ENCODE results near the gene PREP. TPM values are rescaled to one million over a fixed set of nuclear protein-coding genes. Genes with fewer than 3 reads are reported as not detected.

PREP gene
- total RNA-seq, 1 donor: 19.0 TPM

GRCh38 chr6:105437236-105437635 lies 34.4 kb upstream of the PREP start:
- DNase-seq (ENCODE audit: low read depth): no peak

GRCh38 chr6:105433723-105434122 lies 30.8 kb upstream of the PREP start:
- H3K4me3 ChIP-seq (ENCODE audit: low read depth, low read length): no peak overlapping the region
- no peak for DNase-seq (ENCODE audit: low read depth)
- TF ChIP-seq CTCF (IDR thresholded peaks at IDR 0.05; ENCODE audit: insufficient read depth, low read depth, low read length): no peak

More at GRCh38 chr6:105437236-105437635, 34.4 kb upstream of the PREP start:
- no peak overlapping the region for H3K4me3 ChIP-seq (ENCODE audit: low read depth, low read length)
- no peak for TF ChIP-seq CTCF (IDR thresholded peaks at IDR 0.05; ENCODE audit: insufficient read depth, low read depth, low read length)

GRCh38 chr6:105432797-105433196 lies 29.9 kb upstream of the PREP start:
- TF ChIP-seq CTCF (IDR thresholded peaks at IDR 0.05; ENCODE audit: insufficient read depth, low read depth, low read length): no peak
- no peak overlapping the region for H3K4me3 ChIP-seq (ENCODE audit: low read depth, low read length)
- peak; percentile 78 for DNase-seq (ENCODE audit: low read depth)

DNA sequence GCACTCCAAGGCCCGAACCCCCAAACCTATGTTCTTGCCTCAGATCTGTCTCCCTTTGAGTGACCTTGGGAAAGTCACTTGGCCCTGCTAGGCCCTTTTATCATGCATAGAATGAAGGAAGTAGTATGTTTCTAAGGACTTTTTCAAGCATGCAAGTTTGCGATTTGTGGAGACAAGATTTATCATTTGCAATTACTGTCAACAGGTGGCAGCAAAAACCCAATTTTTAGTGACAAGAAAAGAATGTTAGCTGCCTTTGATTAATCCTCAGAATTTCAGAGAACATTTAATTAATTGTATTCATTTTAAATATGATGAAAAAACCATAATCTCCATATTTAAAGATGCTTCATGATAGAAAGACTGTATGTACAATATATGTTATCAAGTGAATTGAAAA lies 28.3 kb upstream of the PREP start:
- DNase-seq (ENCODE audit: low read depth): peak; percentile 71
- TF ChIP-seq CTCF (IDR thresholded peaks at IDR 0.05; ENCODE audit: insufficient read depth, low read depth, low read length): peak; percentile 53
- H3K4me3 ChIP-seq (ENCODE audit: low read depth, low read length): no peak overlapping the region

DNA sequence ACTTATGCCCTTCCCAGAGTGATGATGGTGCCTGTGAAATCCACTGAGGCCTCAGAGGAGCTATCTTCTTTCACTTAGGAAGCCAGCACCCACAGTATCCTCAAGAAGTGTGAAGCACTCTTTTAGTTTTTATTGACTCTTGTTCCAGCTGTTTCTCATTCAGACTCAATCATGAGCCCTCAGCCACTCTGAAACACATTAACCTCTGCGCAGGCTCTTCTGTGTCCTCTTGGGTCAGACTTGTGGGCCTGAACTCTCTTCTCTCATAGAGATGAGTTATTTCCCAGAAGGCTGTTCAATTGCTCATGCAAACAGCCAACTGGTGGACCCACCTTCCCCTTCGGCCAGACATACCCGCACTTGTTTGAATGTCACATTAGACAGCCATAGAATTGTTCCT lies 27.8 kb upstream of the PREP start:
- peak; percentile 19 for DNase-seq (ENCODE audit: low read depth)
- TF ChIP-seq CTCF (IDR thresholded peaks at IDR 0.05; ENCODE audit: insufficient read depth, low read depth, low read length): no peak
- no peak overlapping the region for H3K4me3 ChIP-seq (ENCODE audit: low read depth, low read length)

GRCh38 chr6:105429676-105430075 lies 26.8 kb upstream of the PREP start:
- H3K4me3 ChIP-seq (ENCODE audit: low read depth, low read length): no peak overlapping the region
- no peak for TF ChIP-seq CTCF (IDR thresholded peaks at IDR 0.05; ENCODE audit: insufficient read depth, low read depth, low read length)
- peak; percentile 34 for DNase-seq (ENCODE audit: low read depth)

DNA sequence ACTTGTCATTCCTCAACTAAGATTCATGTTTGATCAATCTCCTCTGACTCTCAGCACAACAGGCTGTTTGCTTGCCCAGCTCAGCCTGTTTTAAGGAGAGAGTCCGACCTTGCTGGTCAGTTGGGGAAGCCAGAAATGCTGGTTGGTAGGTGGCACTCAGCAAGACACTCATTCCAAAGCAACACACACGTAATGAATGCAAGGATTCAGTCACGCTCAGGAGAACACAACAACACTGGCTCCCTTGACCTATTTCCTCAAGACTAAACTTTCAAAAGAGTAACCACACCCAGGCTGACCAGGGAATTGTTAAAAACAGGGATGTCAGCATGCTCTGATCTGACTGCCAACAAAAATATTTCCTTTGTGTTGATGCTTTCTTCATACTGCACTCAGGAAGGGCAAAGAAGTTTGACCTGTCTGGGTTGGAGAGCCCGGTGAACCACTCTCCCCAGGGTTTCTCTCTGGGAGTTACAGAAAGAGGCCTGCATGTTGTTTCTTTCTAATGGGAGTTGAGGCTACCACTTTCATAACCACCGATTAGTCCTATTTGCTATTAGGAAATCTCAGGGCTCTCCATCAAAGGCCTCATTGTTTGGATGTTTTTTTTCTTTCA lies 25.6 kb upstream of the PREP start:
- TF ChIP-seq CTCF (IDR thresholded peaks at IDR 0.05; ENCODE audit: insufficient read depth, low read depth, low read length): no peak
- no peak overlapping the region for H3K4me3 ChIP-seq (ENCODE audit: low read depth, low read length)
- peak; percentile 87 for DNase-seq (ENCODE audit: low read depth)

All from fibroblast of villous mesenchyme (primary cell).